ENCODE data around the gene SORBS2.

The SORBS2 gene

GRCh38 chr4:185623444-185624258, 188.3 kb downstream of the SORBS2 start (continued):
- no peak for TF ChIP-seq OSR1 (CRISPR knock-in tag; IDR thresholded peaks at IDR 0.05)
- TF ChIP-seq GLIS3 (CRISPR knock-in tag; IDR thresholded peaks at IDR 0.05), result no peak
- no peak for TF ChIP-seq TOX (CRISPR knock-in tag; IDR thresholded peaks at IDR 0.05; ENCODE audit: borderline replicate concordance)
- no peak for TF ChIP-seq BACH2 (CRISPR knock-in tag; IDR thresholded peaks at IDR 0.05; ENCODE audit: borderline replicate concordance)
- no peak for TF ChIP-seq ZC3H10 (CRISPR knock-in tag; IDR thresholded peaks at IDR 0.05)
- no peak for TF ChIP-seq ZNF565 (CRISPR knock-in tag; conservative IDR thresholded peaks at IDR 0.05; ENCODE audit: low read depth)

- TF ChIP-seq ZFP30 (CRISPR knock-in tag; IDR thresholded peaks at IDR 0.05) (no peak), TCF4 (CRISPR knock-in tag; IDR thresholded peaks at IDR 0.05; ENCODE audit: borderline replicate concordance) (no peak), OSR1 (CRISPR knock-in tag; IDR thresholded peaks at IDR 0.05) (no peak), GLIS3 (CRISPR knock-in tag; IDR thresholded peaks at IDR 0.05) (no peak), ARNTL (CRISPR knock-in tag; IDR thresholded peaks at IDR 0.05; ENCODE audit: borderline replicate concordance, low read depth) (no peak), CREB5 (CRISPR knock-in tag; IDR thresholded peaks at IDR 0.05; ENCODE audit: low read depth) (no peak), ISL1 (CRISPR knock-in tag; IDR thresholded peaks at IDR 0.05) (no peak), ZC3H10 (CRISPR knock-in tag; IDR thresholded peaks at IDR 0.05) (no peak), BACH2 (CRISPR knock-in tag; IDR thresholded peaks at IDR 0.05; ENCODE audit: borderline replicate concordance) (no peak), ZNF565 (CRISPR knock-in tag; conservative IDR thresholded peaks at IDR 0.05; ENCODE audit: low read depth) (no peak), PPARA (CRISPR knock-in tag; IDR thresholded peaks at IDR 0.05; ENCODE audit: borderline replicate concordance) (no peak), ZNF70 (CRISPR knock-in tag; IDR thresholded peaks at IDR 0.05) (no peak), TOX (CRISPR knock-in tag; IDR thresholded peaks at IDR 0.05; ENCODE audit: borderline replicate concordance) (no peak), ZNF8 (CRISPR knock-in tag; IDR thresholded peaks at IDR 0.05) (no peak), CSDC2 (CRISPR knock-in tag; IDR thresholded peaks at IDR 0.05) (no peak), CSRNP3 (CRISPR knock-in tag; IDR thresholded peaks at IDR 0.05) (no peak), PATZ1 (CRISPR knock-in tag; IDR thresholded peaks at IDR 0.05; ENCODE audit: borderline replicate concordance) (no peak), ZFP3 (CRISPR knock-in tag; IDR thresholded peaks at IDR 0.05) (no peak), TSHZ2 (CRISPR knock-in tag; IDR thresholded peaks at IDR 0.05) (no peak), POU6F1 (CRISPR knock-in tag; IDR thresholded peaks at IDR 0.05; ENCODE audit: borderline replicate concordance, low read depth) (no peak)
- ATAC-seq, result no peak
Observed at GRCh38 chr4:185608185-185608584, 203.8 kb downstream of the SORBS2 start.

- ATAC-seq, result no peak
- no peak for TF ChIP-seq ZNF565 (CRISPR knock-in tag; conservative IDR thresholded peaks at IDR 0.05; ENCODE audit: low read depth)
- peak; percentile 55 for TF ChIP-seq ISL1 (CRISPR knock-in tag; IDR thresholded peaks at IDR 0.05)
Observed at GRCh38 chr4:185602397-185602796, 209.6 kb downstream of the SORBS2 start.

Measured in SK-N-SH treated with all-trans-retinoic acid at 6 μM for 48 hours (cell line).